HG03342 (cell line): ENCODE measurements around the gene ZNF296.

Source experiments
- ATAC-seq: cut with Tn5 transposase; IDR thresholded peaks from one replicate; pipeline ENCODE4 v1.9.1; 2021; ENCODE audit warnings: mild to moderate bottlenecking, moderate library complexity; ENCODE audit not compliant: unreplicated experiment

The ZNF296 gene

GRCh38 chr19:45032421-45032820, 43.9 kb downstream of the ZNF296 start:
- ATAC-seq: no peak

GRCh38 chr19:45030825-45031224, 45.5 kb downstream of the ZNF296 start:
- ATAC-seq: no peak

DNA sequence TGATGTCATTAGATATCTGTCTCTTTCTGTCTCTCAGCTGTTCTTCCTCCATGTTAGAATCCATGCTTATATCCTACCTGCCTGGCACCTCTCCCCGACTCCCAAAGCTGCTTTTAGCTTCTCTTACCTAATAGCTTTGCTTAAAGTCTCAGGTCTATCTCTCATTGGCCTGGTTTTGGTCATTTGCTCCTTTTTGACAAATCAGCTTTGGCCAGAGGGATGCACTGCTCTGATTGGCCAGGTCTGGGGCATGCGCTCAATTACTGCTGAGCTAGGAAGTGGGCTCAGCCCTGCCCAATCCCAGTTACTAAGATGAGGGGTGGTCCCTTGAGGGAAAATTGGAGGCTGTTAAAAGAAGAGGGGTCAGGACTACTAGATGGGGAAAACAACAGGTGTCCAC, 48.9 kb downstream of the ZNF296 start:
- ATAC-seq: no peak

DNA sequence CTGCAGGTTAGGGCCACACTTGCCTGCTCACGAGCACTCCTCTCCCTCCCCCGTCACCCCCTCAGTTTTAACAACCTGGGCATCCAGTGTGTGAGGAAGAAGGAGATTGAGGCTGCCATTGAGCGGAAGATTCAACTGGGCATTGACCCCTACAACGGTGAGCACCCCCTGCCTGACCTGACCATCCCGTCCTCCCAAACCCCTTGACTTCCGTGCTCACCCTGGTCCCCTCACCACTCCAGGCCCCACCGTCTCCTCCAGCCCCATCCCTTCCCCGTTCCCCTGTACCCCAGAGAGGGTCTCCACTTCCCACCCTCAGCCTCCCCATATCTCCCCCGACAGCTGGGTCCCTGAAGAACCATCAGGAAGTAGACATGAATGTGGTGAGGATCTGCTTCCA, 51.0 kb downstream of the ZNF296 start:
- ATAC-seq: no peak

DNA sequence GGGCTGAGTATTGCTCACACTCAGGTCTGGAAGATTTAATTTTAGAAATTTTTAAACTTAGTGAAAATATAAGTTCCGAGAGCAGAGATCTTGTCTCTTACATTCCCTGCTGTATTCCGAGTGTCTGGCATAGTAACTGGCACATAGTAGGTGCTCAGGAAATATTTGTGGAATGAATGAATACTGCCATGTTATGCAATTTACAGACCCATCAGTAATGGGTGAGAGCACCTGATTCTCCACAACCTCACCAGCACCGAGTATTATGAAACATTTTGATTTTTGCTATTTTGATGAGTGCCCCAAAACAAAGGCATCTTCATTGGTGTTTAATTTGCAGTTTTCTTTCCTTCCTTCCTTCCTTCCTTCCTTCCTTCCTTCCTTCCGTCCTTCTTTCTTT, 53.2 kb downstream of the ZNF296 start:
- no peak for ATAC-seq

DNA sequence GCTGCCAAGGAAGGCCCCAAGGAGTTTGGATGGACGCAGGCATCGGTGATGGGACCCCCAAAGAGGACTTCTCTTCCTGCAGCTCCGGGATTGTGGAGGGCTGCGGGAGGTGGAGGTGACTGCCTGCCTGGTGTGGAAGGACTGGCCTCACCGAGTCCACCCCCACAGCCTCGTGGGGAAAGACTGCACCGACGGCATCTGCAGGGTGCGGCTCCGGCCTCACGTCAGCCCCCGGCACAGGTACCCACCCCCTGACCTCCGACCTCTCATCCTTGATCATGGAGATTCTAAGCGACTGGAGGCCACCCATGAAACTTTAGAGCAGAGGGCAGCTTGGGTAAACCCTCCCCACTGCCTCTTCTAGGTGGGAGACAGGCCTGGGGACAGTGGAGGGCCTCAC, 54.3 kb downstream of the ZNF296 start:
- ATAC-seq: no peak
